Parathyroid adenoma (tissue), 2 donors: Measurements from ENCODE around the gene STX1B.

Experiments
- H2AFZ ChIP-seq: fragments of 300-600 bp; sonication (generic); one replicate; pipeline ENCODE4 v1.7.0; 2017; ENCODE audit warnings: antibody characterized with exemption, mild to moderate bottlenecking
- H3K27ac ChIP-seq: fragments of 300-600 bp; sonication (generic); one replicate; pipeline ENCODE4 v1.7.0; 2017
- H3K27me3 ChIP-seq: fragments of 300-600 bp; sonication (generic); one replicate; pipeline ENCODE4 v1.7.0; 2017; ENCODE audit warnings: low read length; ENCODE audit not compliant: control insufficient read depth, insufficient read depth
- H3K36me3 ChIP-seq: fragments of 300-600 bp; sonication (generic); one replicate; pipeline ENCODE4 v1.7.0; 2017; ENCODE audit warnings: low read length; ENCODE audit not compliant: control insufficient read depth, insufficient read depth
- H3K4me1 ChIP-seq: fragments of 300-600 bp; sonication (generic); one replicate; pipeline ENCODE4 v1.7.0; 2017; ENCODE audit warnings: control low read depth
- H3K4me2 ChIP-seq: fragments of 300-600 bp; sonication (generic); one replicate; pipeline ENCODE4 v1.7.0; 2017; ENCODE audit warnings: low read length
- H3K4me3 ChIP-seq: fragments of 300-600 bp; sonication (generic); one replicate; pipeline ENCODE4 v1.7.0; 2017; ENCODE audit warnings: low read depth, low read length
- H3K79me2 ChIP-seq: fragments of 300-600 bp; sonication (generic); one replicate; pipeline ENCODE4 v1.7.0; 2017; ENCODE audit warnings: control low read depth
- H3K9ac ChIP-seq: fragments of 300-600 bp; sonication (generic); one replicate; pipeline ENCODE4 v1.7.0; 2017; ENCODE audit warnings: mild to moderate bottlenecking
- H3K9me3 ChIP-seq: fragments of 300-600 bp; sonication (generic); one replicate; pipeline ENCODE4 v1.7.0; 2017; ENCODE audit warnings: low read length; ENCODE audit not compliant: control insufficient read depth
- TF ChIP-seq, protein P1 (sequence below): fragments of 300-600 bp; sonication (generic); IDR thresholded peaks from one replicate; pipeline ENCODE4 v1.7.0; 2017; ENCODE audit warnings: antibody characterized with exemption, mild to moderate bottlenecking
- donor health status: primary hyperparathyroidism.

STX1B gene

GRCh38 chr16:30964574-30965226 is 45.7 kb downstream of the STX1B start:
- Histone ChIP-seq H3K9me3 (no peaks in the 10 kb centered on the region), H3K36me3 (no peaks in the 10 kb centered on the region), H3K79me2 (peaks cover 10% of the 10 kb centered on the region), H3K4me3 (no peak overlapping the region), H3K9ac (no peak overlapping the region), H3K27me3 (no peaks in the 10 kb centered on the region), H3K4me2 (no peak overlapping the region), H3K27ac (no peak overlapping the region), H2AFZ (no peak overlapping the region), H3K4me1 (no peaks in the 10 kb centered on the region)
- TF ChIP-seq, protein P1, sequence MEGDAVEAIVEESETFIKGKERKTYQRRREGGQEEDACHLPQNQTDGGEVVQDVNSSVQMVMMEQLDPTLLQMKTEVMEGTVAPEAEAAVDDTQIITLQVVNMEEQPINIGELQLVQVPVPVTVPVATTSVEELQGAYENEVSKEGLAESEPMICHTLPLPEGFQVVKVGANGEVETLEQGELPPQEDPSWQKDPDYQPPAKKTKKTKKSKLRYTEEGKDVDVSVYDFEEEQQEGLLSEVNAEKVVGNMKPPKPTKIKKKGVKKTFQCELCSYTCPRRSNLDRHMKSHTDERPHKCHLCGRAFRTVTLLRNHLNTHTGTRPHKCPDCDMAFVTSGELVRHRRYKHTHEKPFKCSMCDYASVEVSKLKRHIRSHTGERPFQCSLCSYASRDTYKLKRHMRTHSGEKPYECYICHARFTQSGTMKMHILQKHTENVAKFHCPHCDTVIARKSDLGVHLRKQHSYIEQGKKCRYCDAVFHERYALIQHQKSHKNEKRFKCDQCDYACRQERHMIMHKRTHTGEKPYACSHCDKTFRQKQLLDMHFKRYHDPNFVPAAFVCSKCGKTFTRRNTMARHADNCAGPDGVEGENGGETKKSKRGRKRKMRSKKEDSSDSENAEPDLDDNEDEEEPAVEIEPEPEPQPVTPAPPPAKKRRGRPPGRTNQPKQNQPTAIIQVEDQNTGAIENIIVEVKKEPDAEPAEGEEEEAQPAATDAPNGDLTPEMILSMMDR, result no peak

DNA sequence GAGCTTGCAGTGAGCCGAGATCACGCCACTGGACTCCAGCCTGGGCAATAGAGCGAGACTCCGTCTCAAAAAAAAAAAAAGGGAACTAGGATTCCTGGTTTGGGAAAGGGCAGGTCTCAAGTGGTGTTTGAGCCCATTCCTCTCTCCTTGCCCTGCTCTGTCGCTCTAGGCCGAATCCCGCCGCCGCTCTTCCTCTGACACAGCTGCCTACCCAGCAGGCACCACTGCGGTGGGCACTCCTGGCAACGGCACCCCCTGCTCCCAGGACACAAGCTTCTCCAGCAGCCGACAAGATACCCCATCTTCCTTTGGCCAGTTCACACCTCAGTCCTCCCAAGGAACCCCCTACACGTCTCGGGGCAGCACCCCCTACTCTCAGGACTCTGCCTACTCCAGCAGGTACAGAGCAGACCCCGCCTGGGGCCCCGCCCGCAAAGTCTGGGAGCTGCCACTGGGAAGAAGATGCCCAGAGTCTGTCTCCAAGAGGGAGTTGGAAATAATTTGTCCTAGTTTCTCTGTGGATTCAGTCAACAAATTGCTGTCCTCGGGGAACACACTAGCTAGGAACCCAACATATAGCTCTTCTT is 46.4 kb downstream of the STX1B start:
- TF ChIP-seq, protein P1, result no peak
- Histone ChIP-seq H3K27ac (no peak overlapping the region), H3K79me2 (peaks cover 10% of the 10 kb centered on the region), H3K4me2 (no peak overlapping the region), H3K4me1 (no peaks in the 10 kb centered on the region), H2AFZ (no peak overlapping the region), H3K27me3 (no peaks in the 10 kb centered on the region), H3K4me3 (no peak overlapping the region), H3K9me3 (no peaks in the 10 kb centered on the region), H3K36me3 (no peaks in the 10 kb centered on the region), H3K9ac (no peak overlapping the region)

DNA sequence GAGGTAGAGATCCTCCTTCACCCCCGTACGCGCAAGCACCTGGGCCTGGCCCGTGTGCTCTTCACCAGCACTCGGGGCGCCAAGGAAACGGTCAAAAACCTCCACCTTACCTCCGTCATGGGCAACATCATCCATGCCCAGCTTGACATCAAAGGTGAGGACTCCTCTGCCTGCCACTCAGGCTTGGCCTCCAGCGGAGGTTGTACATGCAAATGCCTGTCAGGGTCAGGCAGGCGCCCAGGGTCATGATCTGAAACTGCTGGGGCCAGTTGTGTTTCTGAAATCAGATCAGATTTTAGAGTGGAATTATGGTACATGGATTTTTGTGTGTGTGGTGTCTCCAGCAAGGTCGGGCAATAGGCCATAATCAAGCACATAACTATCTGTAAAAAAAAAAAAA is 49.1 kb downstream of the STX1B start:
- Histone ChIP-seq H3K79me2 (peaks cover 4% of the 10 kb centered on the region), H3K4me2 (no peak overlapping the region), H3K27ac (no peak overlapping the region), H2AFZ (no peak overlapping the region), H3K4me1 (no peaks in the 10 kb centered on the region), H3K27me3 (no peaks in the 10 kb centered on the region), H3K9ac (no peak overlapping the region), H3K4me3 (no peak overlapping the region), H3K9me3 (no peaks in the 10 kb centered on the region), H3K36me3 (no peaks in the 10 kb centered on the region)
- TF ChIP-seq, protein P1, result no peak

- Histone ChIP-seq H3K27me3 (no peaks in the 10 kb centered on the region), H3K79me2 (no peaks in the 10 kb centered on the region), H3K27ac (no peak overlapping the region), H3K4me3 (peak overlapping the region; percentile 43), H3K4me2 (peak overlapping the region; percentile 67), H3K4me1 (no peaks in the 10 kb centered on the region), H3K9me3 (no peaks in the 10 kb centered on the region), H2AFZ (no peak overlapping the region), H3K36me3 (no peaks in the 10 kb centered on the region), H3K9ac (no peak overlapping the region)
- TF ChIP-seq, protein P1, result no peak
Measured at GRCh38 chr16:30958175-30959079, 52.0 kb downstream of the STX1B start.
